Immature natural killer cell (primary cell): Measurements from ENCODE around the gene EEF1G. TPM values are rescaled to one million over a fixed set of nuclear protein-coding genes. Genes with fewer than 3 reads are reported as not detected.
"Not testable (repeated sequence)": the region's sequence is repeated elsewhere in the genome, so short reads cannot be mapped to it uniquely, and the experiment has no call there.

Experiments
- DNase-seq, 3 donors: peaks; one replicate each; pipeline ENCODE4 v3.0.0; 2022; ENCODE audit warnings: mixed read lengths in 1 of 3
- H3K27ac Mint-ChIP-seq, 6 donors: one replicate each; pipeline ENCODE4 v1.8.0; 2020; ENCODE audit warnings: mixed read lengths in 6 of 6, mild to moderate bottlenecking in 5 of 6, inconsistent platforms in 4 of 6, moderate library complexity in 3 of 6
- H3K27me3 Mint-ChIP-seq, 3 donors: one replicate each; pipeline ENCODE4 v1.8.0; 2020 to 2021; ENCODE audit warnings: low read depth in 3 of 3, mild to moderate bottlenecking in 3 of 3, mixed read lengths in 3 of 3, moderate library complexity in 3 of 3, inconsistent platforms in 1 of 3
- H3K36me3 Mint-ChIP-seq, 3 donors: one replicate each; pipeline ENCODE4 v1.8.0; 2020; ENCODE audit warnings: mixed read lengths in 3 of 3, inconsistent platforms in 2 of 3, mild to moderate bottlenecking in 2 of 3
- H3K4me1 Mint-ChIP-seq, 2 donors: one replicate each; pipeline ENCODE4 v1.8.0; 2020; ENCODE audit warnings: inconsistent platforms in 2 of 2, mild to moderate bottlenecking in 2 of 2, mixed read lengths in 2 of 2, moderate library complexity in 1 of 2
- H3K4me3 Mint-ChIP-seq, 5 donors: one replicate each; pipeline ENCODE4 v1.8.0; 2020; ENCODE audit warnings: mild to moderate bottlenecking in 5 of 5, mixed read lengths in 5 of 5, inconsistent platforms in 3 of 5, moderate library complexity in 3 of 5
- H3K9me3 Mint-ChIP-seq, 6 donors: one replicate each; pipeline ENCODE4 v1.8.0; 2020; ENCODE audit warnings: mild to moderate bottlenecking in 6 of 6, mixed read lengths in 6 of 6, inconsistent platforms in 4 of 6, moderate library complexity in 3 of 6
- polyA plus RNA-seq, 3 donors: library from polyadenylated mRNA; unstranded; fragments of 300-500 nt; fragmentation: Illumina TruSeq; gene quantifications; one replicate each; pipeline ENCODE4 v1.2.3, GENCODE V29; 2021

EEF1G gene, protein sequence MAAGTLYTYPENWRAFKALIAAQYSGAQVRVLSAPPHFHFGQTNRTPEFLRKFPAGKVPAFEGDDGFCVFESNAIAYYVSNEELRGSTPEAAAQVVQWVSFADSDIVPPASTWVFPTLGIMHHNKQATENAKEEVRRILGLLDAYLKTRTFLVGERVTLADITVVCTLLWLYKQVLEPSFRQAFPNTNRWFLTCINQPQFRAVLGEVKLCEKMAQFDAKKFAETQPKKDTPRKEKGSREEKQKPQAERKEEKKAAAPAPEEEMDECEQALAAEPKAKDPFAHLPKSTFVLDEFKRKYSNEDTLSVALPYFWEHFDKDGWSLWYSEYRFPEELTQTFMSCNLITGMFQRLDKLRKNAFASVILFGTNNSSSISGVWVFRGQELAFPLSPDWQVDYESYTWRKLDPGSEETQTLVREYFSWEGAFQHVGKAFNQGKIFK
- 100 to 1,000 TPM; 628 to 849 (median 821) TPM for polyA plus RNA-seq

DNA sequence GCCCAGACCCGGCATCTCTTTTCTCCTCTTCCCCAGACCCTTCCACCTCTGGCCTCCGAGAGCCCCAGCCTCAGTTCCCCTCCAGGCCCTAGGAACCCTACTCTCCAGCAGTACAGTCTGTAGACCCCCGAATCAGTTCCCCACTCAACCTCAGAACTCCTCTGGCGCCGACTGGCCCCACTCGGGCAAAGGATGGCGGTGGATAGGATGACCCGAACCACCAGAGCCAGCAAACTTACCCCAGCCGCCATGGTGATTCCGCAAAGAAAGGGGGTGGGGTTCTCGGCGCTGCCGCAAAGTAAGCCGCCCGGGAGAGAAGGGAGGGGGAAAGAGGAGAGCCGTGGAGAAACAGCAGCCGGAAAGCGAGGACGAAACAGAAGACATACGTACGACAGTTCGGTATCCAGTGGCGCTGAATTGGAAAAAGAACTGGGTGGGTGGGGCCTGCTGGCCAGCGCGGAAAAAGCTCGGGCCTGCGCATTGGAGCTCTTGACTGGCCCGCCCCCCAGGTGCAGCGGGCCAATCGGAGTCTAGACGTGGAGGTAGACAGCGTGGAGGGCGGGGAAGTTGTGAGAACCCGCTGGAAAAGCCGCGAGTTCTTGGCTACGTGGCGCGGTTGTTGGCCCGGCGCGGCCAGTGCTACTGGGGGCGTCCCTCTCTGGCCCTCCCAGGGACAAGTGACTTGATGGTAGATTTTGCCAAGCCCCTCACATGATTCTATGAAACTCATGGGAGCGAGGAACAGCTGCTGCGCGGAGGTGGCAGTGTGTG lies at the start of gene EEF1G:
Gene EEF1G, minus strand, starts transcription at position 300 of the 771 bp plus-strand sequence. Its CDS starts 49 bp downstream, at position 251.
- H3K4me3 Mint-ChIP-seq = peak within 1 kb of the TSS; percentile 97 to 98 (median 97)
- H3K4me1 Mint-ChIP-seq = peaks cover 39 to 51% of the 10 kb centered on the region in 2 donors
- DNase-seq = peak; percentile 99
- peaks cover 16 to 32% (median 21%) of the 10 kb centered on the region in 3 donors for H3K36me3 Mint-ChIP-seq
- no peaks in the 10 kb centered on the region for H3K9me3 Mint-ChIP-seq
- H3K27me3 Mint-ChIP-seq = peaks cover 5 to 11% (median 9%) of the 10 kb centered on the region in 3 donors
- H3K27ac Mint-ChIP-seq = peak within 1 kb of the TSS; percentile 88 to 96 (median 94)

DNA sequence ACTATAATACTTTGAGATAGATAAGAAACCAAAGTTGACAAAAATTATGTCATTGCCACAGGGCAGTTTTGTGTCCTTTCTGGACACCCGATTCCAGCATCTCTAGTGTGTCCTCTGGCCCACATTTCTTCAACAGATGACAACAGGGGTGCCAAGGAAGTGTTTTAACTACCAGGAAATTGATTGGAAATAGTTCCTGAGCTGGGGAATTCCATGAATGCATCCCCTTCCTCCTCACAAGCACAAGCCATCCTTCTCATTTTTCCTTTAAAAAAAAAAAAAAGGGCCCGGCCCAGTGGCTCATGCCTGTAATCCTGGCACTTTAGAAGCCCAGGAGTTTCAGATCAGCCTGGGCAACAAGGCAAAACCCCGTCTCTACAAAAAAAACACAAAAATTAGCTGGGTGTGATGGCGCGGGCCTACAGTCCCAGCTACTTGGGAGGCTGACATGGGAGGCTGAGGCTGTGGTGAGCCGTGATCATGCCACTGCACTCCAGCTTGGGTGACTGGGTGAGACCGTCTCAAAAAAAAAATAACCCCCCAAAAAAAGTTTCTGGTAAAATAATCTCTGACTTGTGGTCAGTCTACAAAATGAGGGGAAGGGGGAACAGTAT lies 48.9 kb upstream of the EEF1G start:
- Mint-ChIP-seq H3K27me3 (peaks cover 0 to 10% (median 9%) of the 10 kb centered on the region in 3 donors), H3K36me3 (peaks cover 6 to 25% (median 9%) of the 10 kb centered on the region in 3 donors), H3K9me3 (no peaks in the 10 kb centered on the region), H3K4me3 (peak overlapping the region; percentile 70 to 89 (median 77)), H3K27ac (peak overlapping the region; percentile 91 to 100 (median 94)), H3K4me1 (peaks cover 26 to 27% of the 10 kb centered on the region in 2 donors)
- DNase-seq = no peak

DNA sequence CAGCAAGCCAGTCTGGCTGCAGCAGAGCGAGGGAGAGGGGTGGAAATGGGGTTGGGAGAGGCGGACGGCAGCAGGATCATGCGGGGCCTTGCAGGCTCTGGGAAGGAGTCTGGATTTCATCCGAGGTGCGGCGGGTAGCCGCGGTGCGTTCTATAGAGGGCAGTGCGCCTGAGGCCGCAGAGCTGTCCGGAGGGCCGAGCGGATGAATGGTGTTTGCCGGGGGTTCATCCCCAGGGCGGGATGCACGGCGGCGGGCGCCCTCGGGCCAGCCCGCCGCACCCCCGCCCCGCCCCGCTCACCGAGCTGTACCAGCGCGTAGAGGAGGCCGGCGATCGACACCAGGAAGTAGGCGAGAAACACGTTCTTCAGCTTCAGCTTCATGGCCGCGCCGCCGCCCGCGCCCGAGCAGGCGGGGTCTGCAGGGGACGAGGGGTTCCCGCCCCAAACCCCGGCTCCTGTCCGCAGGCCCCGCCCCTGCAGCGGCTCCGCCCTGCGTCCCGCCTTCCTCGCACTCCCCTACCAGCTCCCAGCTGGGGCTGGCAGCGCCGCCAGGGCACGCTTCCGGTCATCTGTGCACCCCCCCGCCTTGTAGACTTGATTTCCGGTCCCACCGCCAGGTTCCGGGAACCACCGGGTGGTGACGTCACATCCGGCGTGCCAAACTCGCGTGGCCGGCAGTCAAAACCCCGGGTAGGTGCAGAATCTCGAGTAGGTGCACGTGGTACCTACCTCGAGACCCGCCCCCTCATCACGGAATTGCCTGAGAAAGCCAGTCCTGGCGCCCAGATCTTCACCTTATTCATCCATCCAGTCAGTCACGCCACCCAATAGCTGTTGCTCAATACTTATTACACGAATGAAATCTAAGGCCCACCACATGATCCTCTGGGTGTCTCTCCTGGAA lies 48.1 kb upstream of the EEF1G start, which contains the start of gene B3GAT3:
Gene B3GAT3, minus strand, starts transcription at position 420 of the 904 bp plus-strand sequence. Its CDS starts 39 bp downstream, at position 381.
- Mint-ChIP-seq H3K27ac (peak within 1 kb of the TSS; percentile 91 to 100 (median 95)), H3K9me3 (no peaks in the 10 kb centered on the region), H3K4me3 (peak within 1 kb of the TSS; percentile 89 to 96 (median 91)), H3K36me3 (peaks cover 5 to 20% (median 6%) of the 10 kb centered on the region in 3 donors), H3K4me1 (peaks cover 26 to 27% of the 10 kb centered on the region in 2 donors), H3K27me3 (peaks cover 0 to 10% (median 9%) of the 10 kb centered on the region in 3 donors)
- peak; percentile 98 for DNase-seq

DNA sequence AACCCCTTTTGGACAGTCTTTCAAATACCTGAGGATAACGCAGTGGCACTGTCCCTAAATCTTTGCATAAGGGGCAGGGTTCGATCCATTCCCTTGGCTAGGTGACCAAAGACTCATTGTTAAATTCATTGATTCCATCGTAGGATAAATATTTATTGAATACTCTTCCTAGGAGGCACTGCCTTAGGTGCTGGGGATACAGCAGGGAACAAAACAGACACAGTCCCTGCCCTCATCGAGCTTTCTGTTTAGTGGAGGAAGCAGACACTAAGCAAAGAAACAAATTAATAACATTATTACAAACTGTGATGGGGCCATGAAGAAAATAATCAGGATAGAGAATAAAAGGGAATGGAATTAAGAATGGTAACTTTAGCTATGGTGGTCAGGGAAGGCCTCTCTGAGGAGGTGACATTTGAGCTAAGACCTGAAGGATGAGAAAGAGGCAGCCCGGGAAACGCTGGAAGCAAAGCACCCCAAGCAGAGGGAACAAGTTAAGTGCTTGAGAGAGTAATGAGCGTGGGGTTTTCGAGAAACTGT lies 47.4 kb upstream of the EEF1G start:
- Mint-ChIP-seq H3K36me3 (peaks cover 3 to 19% (median 6%) of the 10 kb centered on the region in 3 donors), H3K27me3 (peaks cover 0 to 10% (median 9%) of the 10 kb centered on the region in 3 donors), H3K4me1 (peaks cover 26 to 27% of the 10 kb centered on the region in 2 donors), H3K27ac (peak overlapping the region; percentile 91 to 97 (median 95)), H3K9me3 (no peaks in the 10 kb centered on the region), H3K4me3 (peak overlapping the region; percentile 89 to 96 (median 91))
- DNase-seq = no peak

DNA sequence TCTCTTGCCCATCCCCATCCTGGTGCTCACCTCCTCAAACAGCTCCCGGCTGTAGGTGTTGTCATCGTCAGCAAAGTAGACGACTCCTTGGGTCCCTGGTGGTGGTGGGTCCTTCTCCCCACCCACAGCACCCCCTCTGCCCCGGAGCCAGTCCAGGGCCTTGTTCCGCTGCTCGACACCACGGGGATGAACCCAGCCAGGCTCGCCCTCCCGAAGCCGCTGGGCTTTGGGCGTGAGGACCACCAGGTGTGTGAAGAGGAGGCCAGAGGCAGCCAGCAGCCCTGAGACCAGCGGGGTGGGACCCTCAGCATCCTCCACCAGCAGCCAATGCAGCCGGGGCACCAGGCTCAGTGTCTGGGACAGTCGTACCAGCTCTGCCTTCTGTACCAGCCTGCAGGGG lies 43.3 kb upstream of the EEF1G start:
- not testable (repeated sequence) for H3K27ac Mint-ChIP-seq, H3K27me3 Mint-ChIP-seq, H3K9me3 Mint-ChIP-seq, DNase-seq, H3K4me3 Mint-ChIP-seq
- H3K4me1 Mint-ChIP-seq = peaks cover 25 to 28% of the 10 kb centered on the region in 2 donors
- peaks cover 0 to 12% (median 3%) of the 10 kb centered on the region in 3 donors for H3K36me3 Mint-ChIP-seq

DNA sequence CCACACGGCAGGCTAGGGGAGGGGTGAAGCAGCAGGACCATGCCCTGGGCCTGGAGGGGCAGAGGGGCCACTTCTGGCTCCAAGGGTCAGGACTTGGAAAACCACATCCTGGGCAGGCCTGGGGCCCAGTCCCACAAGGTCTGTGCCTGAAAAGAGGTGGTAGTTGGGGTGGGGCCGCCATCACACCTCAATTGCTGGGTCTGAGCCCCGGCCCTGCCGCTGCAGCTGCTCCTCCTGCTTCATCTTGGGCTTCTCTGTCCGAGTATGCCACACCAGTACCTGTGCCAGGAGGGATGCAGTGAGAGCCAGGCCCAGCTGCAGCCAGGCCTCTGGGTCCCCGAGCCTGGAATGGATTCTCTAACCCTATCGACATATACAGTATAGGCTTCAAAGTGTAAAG lies 41.8 kb upstream of the EEF1G start:
- H3K4me1 Mint-ChIP-seq = peaks cover 26% of the 10 kb centered on the region in 2 donors
- H3K36me3 Mint-ChIP-seq = peaks cover 0 to 12% (median 3%) of the 10 kb centered on the region in 3 donors
- no peak overlapping the region for H3K27ac Mint-ChIP-seq
- peaks cover 0 to 5% (median 3%) of the 10 kb centered on the region in 3 donors for H3K27me3 Mint-ChIP-seq
- no peak overlapping the region for H3K4me3 Mint-ChIP-seq
- no peaks in the 10 kb centered on the region for H3K9me3 Mint-ChIP-seq
- DNase-seq = no peak

DNA sequence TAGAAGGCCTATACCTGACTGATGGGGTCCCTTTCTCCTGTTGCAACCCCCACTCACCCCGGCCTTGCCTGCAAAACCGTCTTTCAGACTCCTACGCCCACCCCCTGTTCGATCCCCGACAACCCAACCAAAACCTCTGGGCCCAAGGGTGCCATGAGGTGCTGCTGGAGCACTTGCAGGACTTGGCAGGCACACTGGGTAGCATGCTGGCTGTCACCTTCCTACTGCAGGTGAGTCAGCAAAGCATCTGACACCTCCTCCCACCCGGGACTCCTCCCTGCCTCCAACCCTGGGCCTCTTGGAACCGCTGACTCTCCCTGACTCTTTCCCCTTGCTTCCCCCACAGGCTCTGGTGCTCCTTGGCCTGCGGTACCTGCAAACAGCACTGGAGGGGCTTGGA lies 40.6 kb upstream of the EEF1G start:
- peak overlapping the region in 2 of 5 donors; percentile 7 to 61 for H3K4me3 Mint-ChIP-seq
- H3K4me1 Mint-ChIP-seq = peaks cover 25 to 26% of the 10 kb centered on the region in 2 donors
- H3K36me3 Mint-ChIP-seq = peaks cover 0 to 14% (median 7%) of the 10 kb centered on the region in 3 donors
- no peak for DNase-seq
- peaks cover 0 to 7% (median 3%) of the 10 kb centered on the region in 3 donors for H3K27me3 Mint-ChIP-seq
- no peaks in the 10 kb centered on the region for H3K9me3 Mint-ChIP-seq
- peak overlapping the region; percentile 71 to 88 (median 78) for H3K27ac Mint-ChIP-seq

DNA sequence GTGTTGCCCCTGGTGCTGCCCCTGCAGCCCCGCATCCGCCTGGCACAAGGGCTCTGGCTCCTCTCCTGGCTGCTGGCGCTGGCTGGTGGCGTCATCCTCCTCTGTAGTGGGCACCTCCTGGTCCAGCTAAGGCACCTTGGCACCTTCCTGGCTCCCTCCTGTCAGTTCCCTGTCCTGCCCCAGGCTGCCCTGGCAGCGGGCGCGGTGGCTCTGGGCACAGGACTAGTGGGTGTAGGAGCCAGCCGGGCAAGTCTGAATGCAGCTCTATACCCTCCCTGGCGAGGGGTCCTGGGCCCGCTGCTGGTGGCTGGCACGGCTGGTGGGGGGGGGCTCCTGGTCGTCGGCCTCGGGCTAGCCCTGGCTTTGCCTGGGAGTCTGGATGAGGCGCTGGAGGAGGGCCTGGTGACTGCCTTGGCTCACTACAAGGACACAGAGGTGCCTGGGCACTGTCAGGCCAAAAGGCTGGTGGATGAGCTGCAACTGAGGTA lies 39.6 kb upstream of the EEF1G start:
- peaks cover 0 to 11% (median 5%) of the 10 kb centered on the region in 3 donors for H3K36me3 Mint-ChIP-seq
- peak overlapping the region in 3 of 5 donors; percentile 56 to 69 (median 63) for H3K4me3 Mint-ChIP-seq
- H3K27ac Mint-ChIP-seq = peak overlapping the region; percentile 74 to 88 (median 82)
- H3K27me3 Mint-ChIP-seq = peaks cover 0 to 7% (median 3%) of the 10 kb centered on the region in 3 donors
- H3K4me1 Mint-ChIP-seq = peaks cover 22 to 27% of the 10 kb centered on the region in 2 donors
- no peak for DNase-seq
- H3K9me3 Mint-ChIP-seq = no peaks in the 10 kb centered on the region

DNA sequence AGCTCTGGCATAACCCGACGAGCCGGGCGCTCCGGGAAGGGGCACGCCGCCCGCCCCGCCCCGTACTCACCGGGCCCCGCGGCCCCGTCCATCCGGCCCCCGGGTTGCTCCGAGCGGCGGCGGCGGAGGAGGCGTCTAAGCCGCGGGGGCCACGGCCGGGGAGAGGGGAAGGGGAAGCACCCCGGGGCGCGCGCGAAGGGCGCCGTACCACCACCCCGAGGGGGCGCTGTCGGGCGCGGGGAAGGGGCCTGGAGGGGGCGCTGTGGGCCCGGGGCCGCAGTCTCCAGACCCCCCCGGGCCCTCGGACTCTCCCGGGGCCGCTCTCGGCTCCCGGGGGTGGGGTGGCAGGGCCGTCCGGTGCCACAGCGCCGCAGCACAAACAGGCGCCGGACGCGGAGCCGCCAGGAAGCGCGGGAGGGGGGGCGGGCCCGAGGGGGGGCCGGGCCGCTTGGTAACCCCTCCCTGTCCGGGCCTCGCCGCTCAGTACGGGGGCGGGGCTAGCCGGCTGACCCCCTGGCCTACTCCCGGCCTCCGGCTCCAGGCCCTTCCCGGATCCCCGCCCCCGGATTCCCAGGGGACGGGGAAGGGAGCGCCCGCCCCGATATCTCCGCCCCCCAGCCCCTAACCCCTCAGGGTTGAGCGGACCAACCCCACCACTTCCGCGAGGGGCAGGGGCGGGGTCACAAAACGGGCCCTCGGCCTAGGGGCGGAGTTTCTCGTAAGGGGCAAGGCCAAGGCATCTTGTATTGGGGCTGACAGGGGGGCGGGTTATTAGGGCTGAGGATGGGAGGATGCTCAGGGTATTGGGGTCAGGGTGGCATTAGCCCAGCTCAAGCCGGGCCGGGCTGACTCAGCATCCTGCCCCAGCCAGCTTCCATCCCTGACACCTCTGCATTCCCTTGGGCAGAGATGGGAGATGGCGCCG lies 38.9 kb upstream of the EEF1G start, which contains the start of the genes EML3 and ROM1:
Gene EML3, minus strand, starts transcription at position 410 of the 925 bp plus-strand sequence. Its CDS starts 318 bp downstream, at position 92.
Gene ROM1, plus strand, starts transcription at position 892 of the 925 bp plus-strand sequence. Its CDS starts 25 bp downstream, at position 917.
- H3K4me1 Mint-ChIP-seq = peaks cover 22 to 31% of the 10 kb centered on the region in 2 donors
- no peaks in the 10 kb centered on the region for H3K9me3 Mint-ChIP-seq
- peak within 1 kb of the TSS; percentile 94 to 99 (median 96) for H3K27ac Mint-ChIP-seq
- peaks cover 5 to 18% (median 6%) of the 10 kb centered on the region in 3 donors for H3K36me3 Mint-ChIP-seq
- peaks cover 0 to 7% (median 3%) of the 10 kb centered on the region in 3 donors for H3K27me3 Mint-ChIP-seq
- peak; percentile 90 to 92 (median 92) for DNase-seq
- H3K4me3 Mint-ChIP-seq = peak within 1 kb of the TSS; percentile 93 to 99 (median 94)

DNA sequence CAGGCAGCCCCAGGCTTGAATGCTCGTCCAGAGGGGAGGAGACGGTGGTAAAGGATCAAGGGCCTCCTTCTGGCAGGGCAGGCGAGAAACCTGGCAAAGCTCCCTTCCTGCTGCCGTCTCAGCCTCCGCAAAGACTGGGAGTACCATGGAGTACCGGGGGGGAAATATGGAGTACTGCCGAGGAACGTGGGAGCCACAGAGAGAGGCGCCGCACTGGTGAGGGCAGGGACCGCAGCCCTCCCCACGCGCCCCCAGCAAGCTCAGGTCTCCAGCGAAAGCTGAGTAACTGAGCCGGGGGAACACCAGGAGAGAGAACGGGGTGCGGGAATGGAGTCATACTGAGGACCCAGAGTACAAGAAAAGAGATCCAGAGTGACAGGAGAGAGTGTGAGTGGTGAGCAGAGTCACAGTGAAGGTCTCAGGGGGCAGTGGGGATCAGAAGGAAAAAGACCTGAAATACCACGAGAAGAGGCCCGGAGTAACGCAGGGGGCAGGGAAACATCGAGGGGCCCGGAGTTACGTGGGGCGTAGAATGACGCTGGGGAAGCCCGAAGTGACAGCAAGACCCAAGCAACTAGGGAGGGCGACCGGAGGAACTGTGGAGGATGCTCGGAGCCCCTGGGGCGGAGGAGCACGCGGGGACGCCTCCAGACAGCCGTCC lies 38.1 kb upstream of the EEF1G start:
- peaks cover 0 to 8% (median 3%) of the 10 kb centered on the region in 3 donors for H3K27me3 Mint-ChIP-seq
- H3K36me3 Mint-ChIP-seq = peaks cover 5 to 20% (median 8%) of the 10 kb centered on the region in 3 donors
- DNase-seq = no peak
- peak overlapping the region; percentile 94 to 99 (median 96) for H3K27ac Mint-ChIP-seq
- no peaks in the 10 kb centered on the region for H3K9me3 Mint-ChIP-seq
- H3K4me3 Mint-ChIP-seq = peak overlapping the region; percentile 93 to 99 (median 94)
- peaks cover 22 to 31% of the 10 kb centered on the region in 2 donors for H3K4me1 Mint-ChIP-seq
